HepG2 (cell line): Measurements from ENCODE around the gene RPE. TPM values are rescaled to one million over a fixed set of nuclear protein-coding genes. Genes with fewer than 3 reads are reported as not detected.

ENCODE experiments used
- ATAC-seq: fragments of 200-7000 bp; cut with Tn5 transposase; 3 replicates; pipeline ENCODE4 v1.9.1; 2020; ENCODE audit warnings: mild to moderate bottlenecking, moderate library complexity
- BruUV-seq: library from RNA; stranded (reverse); fragments of 400-500 nt; replicated peaks from 2 replicates; lab custom pipeline; 2021; lab: Mats Ljungman, UMichigan
- CTCF ChIA-PET: fragments of 300-600 bp; formaldehyde crosslinking; extraction: SDS; loops from one replicate; lab custom pipeline; 2021; ENCODE audit warnings: low total read pairs, inconsistent platforms, low intra/inter-chr PET ratio; lab: Yijun Ruan, JAX
- POLR2A ChIA-PET: fragments of 350-600 bp; sonication (Branson Sonifier 250); formaldehyde crosslinking; loops from one replicate; lab custom pipeline; 2020; ENCODE audit warnings: antibody characterized with exemption, inconsistent platforms; lab: Yijun Ruan, JAX
- DNase-seq: peaks from one replicate; pipeline ENCODE4 v3.0.0-alpha.2; 2015; ENCODE audit warnings: low spot score
- FAIRE-seq: peaks from 3 replicates; lab custom pipeline; 2011; peaks lifted over from hg19 to GRCh38; lab: Jason Lieb, UNC
- H2AFZ ChIP-seq: one replicate; pipeline ENCODE4 v1.6.1; 2011; ENCODE audit warnings: low read length, inconsistent platforms
- H3K27ac ChIP-seq: fragments of 300-600 bp; 3 replicates; pipeline ENCODE4 v1.8.0; 2011; ENCODE audit warnings: mixed run types, mild to moderate bottlenecking, mixed read lengths, low read length, inconsistent platforms; ENCODE audit not compliant: insufficient read depth; ENCODE audit errors: extremely low read length
- H3K27me3 ChIP-seq, 2 experiments: fragments of 200-600 bp in 1 of 2; 2 replicates in 1 of 2; 3 replicates in 1 of 2; pipeline versions ENCODE4 v1.6.0 to v1.8.0; 2011; ENCODE audit warnings: low read length in 2 of 2, mild to moderate bottlenecking in 2 of 2, moderate library complexity in 2 of 2, inconsistent platforms in 1 of 2; ENCODE audit not compliant: insufficient read depth in 2 of 2, control insufficient read depth in 1 of 2
- H3K36me3 ChIP-seq, 2 experiments: fragments of 200-600 bp in 1 of 2; replicated peaks in 1 of 2; 2 replicates in 1 of 2; 3 replicates in 1 of 2; pipeline versions ENCODE4 v1.5.1 to v1.8.0; 2011; ENCODE audit warnings: low read length in 2 of 2, inconsistent platforms in 1 of 2; ENCODE audit not compliant: insufficient read depth in 2 of 2, control insufficient read depth in 1 of 2
- H3K4me1 ChIP-seq: 2 replicates; pipeline ENCODE4 v1.5.1; 2012; ENCODE audit warnings: low read length, inconsistent platforms; ENCODE audit not compliant: insufficient read depth
- H3K4me2 ChIP-seq: 2 replicates; pipeline ENCODE4 v1.6.0; 2011; ENCODE audit warnings: low read depth, low read length, inconsistent platforms
- H3K4me3 ChIP-seq, 3 experiments: fragments of 200-600 bp in 1 of 3; sonication (generic), shearing (Covaris generic) in 1 of 3; replicated peaks in 1 of 3; 2 replicates each; pipeline ENCODE4 v1.5.1; 2011 to 2016; ENCODE audit warnings: low read length in 3 of 3, inconsistent platforms in 2 of 3, low read depth in 2 of 3, mild to moderate bottlenecking in 2 of 3, control low read depth in 1 of 3, mixed read lengths in 1 of 3; ENCODE audit not compliant: insufficient read depth in 1 of 3
- H3K79me2 ChIP-seq: one replicate; pipeline ENCODE4 v1.6.1; 2011; ENCODE audit warnings: low read length, inconsistent platforms; ENCODE audit not compliant: insufficient read depth
- H3K9ac ChIP-seq: 2 replicates; pipeline ENCODE4 v1.6.0; 2011; ENCODE audit warnings: mild to moderate bottlenecking, low read depth, low read length, inconsistent platforms; ENCODE audit not compliant: insufficient read depth
- H3K9me3 ChIP-seq: 2 replicates; pipeline ENCODE4 v1.5.1; 2012; ENCODE audit warnings: mild to moderate bottlenecking, low read length
- H4K20me1 ChIP-seq: 2 replicates; pipeline ENCODE4 v1.6.0; 2011; ENCODE audit warnings: inconsistent platforms, mild to moderate bottlenecking, low read length, moderate library complexity; ENCODE audit not compliant: insufficient read depth
- KLF16 ChIP-seq, 2 experiments: sonication (generic) in 1 of 2; formaldehyde crosslinking in 1 of 2; IDR thresholded peaks; 2 replicates each; pipeline versions ENCODE4 v1.6.1 to v1.8.0; 2016 to 2023; ENCODE audit warnings: missing genetic modification reagents in 2 of 2, missing compliant biosample characterization in 1 of 2
- MEF2D ChIP-seq: sonication (generic); formaldehyde crosslinking; IDR thresholded peaks from 2 replicates; pipeline ENCODE4 v1.5.1; 2020; ENCODE audit warnings: mild to moderate bottlenecking, missing genetic modification reagents
- TP53 ChIP-seq: sonication (generic); formaldehyde crosslinking; conservative IDR thresholded peaks from 2 replicates; pipeline ENCODE4 v1.4.0; 2020; ENCODE audit warnings: missing genetic modification reagents
- ZNF629 ChIP-seq: sonication (generic); formaldehyde crosslinking; conservative IDR thresholded peaks from 2 replicates; pipeline ENCODE4 v1.5.0; 2020; ENCODE audit warnings: missing genetic modification reagents
- WGBS: methylation state at CpG from one replicate; pipeline ENCODE4 v1.1.6; 2017; ENCODE audit warnings: low lambda C conversion rate; 5-methylcytosine and 5-hydroxymethylcytosine counted together
- in situ Hi-C: cut with HindIII; loops from 2 replicates; pipeline ENCODE4 v1.10.0; 2017; ENCODE audit warnings: low pct_unique_long_range_greater_than_20kb; ENCODE audit not compliant: extremely low pct_ligation_motif_present
- intact Hi-C: fragments of 100-400 bp; cut with micrococcal nuclease; formaldehyde crosslinking; loops from one replicate; pipeline ENCODE4 v1.10.0; 2022; ENCODE audit not compliant: unreplicated experiment
- polyA plus RNA-seq, 8 experiments: library from polyadenylated mRNA; depleted of rRNA in 3 of 8; stranded (reverse) in 7 of 8; unstranded in 1 of 8; fragments of >200 nt; fragmentation: Illumina TruSeq in 4 of 8; extraction: Trizol in 4 of 8; gene quantifications; 2 replicates each; pipeline versions ENCODE4 v1.2.1 to v1.2.3, GENCODE V29; 2011 to 2016; ENCODE audit warnings: low read depth in 4 of 8, missing spikeins in 1 of 8, mixed read lengths in 1 of 8; ENCODE audit not compliant: insufficient read depth in 1 of 8
- total RNA-seq, 5 experiments: library from RNA; depleted of rRNA; stranded (reverse); fragments of >200 nt; fragmentation: Illumina TruSeq; extraction: Trizol; gene quantifications; 2 replicates each; pipeline ENCODE4 v1.2.3, GENCODE V29; 2016; ENCODE audit warnings: low read depth in 1 of 5

The RPE gene
- total and polyA plus RNA-seq, 2 of the 13 experiments (the other 11 are each of a cell fraction or from before 2014, with no cell fraction given): 72.3 to 107 TPM

DNA sequence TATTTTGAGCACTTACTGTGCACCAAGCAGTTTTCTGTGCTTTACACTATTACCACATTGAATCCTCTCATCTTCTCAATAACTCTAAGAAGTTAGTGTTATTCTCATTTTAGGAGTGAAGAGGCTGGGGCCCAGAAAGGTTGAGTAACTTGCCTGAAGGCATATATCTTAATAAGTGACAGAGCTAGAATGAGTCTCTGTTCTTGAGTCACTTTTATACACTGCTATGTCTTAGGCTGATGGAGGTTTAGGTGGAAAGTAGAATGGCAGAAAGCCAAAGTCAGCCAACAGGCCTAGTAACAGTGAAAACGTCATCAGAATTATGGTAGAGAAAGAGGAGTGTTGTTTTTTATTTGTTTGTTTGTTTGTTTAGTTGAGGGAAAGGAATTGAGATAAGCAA lies 27.9 kb upstream of the RPE start:
- 4% methylated on average over 1 of the region's 1 CpG for WGBS
- DNase-seq (no peak), FAIRE-seq (no peak), ATAC-seq (no peak)
- in situ Hi-C loops (loop anchor here (10.0 to 25.0 kb wide), 3 partner anchors 420 to 1562 kb away; partner anchors contain the start of gene PTH2R), intact Hi-C loops (no loop called here)
- CTCF ChIA-PET: no interaction called here
- Histone ChIP-seq H3K79me2 (no peaks in the 10 kb centered on the region), H4K20me1 (no peaks in the 10 kb centered on the region), H2AFZ (no peak overlapping the region), H3K4me2 (no peak overlapping the region), H3K9ac (no peak overlapping the region), H3K27ac (no peak overlapping the region), H3K4me3 (no peak overlapping the region), H3K36me3 (no peaks in the 10 kb centered on the region), H3K4me1 (no peaks in the 10 kb centered on the region), H3K27me3 (peaks cover 0 to 5% of the 10 kb centered on the region in 2 experiments; a peak in 1 of 5 replicates), H3K9me3 (no peaks in the 10 kb centered on the region)
- BruUV-seq: no TSS peak
- no peak for TF ChIP-seq TP53 (CRISPR knock-in tag)
- no peak for TF ChIP-seq MEF2D (CRISPR knock-in tag)
- POLR2A ChIA-PET: no interaction called here

GRCh38 chr2:209976698-209977385 lies 25.6 kb upstream of the RPE start:
- Histone ChIP-seq H3K4me3 (no peak overlapping the region), H3K9ac (no peak overlapping the region), H3K4me1 (no peaks in the 10 kb centered on the region), H2AFZ (no peak overlapping the region), H3K9me3 (no peaks in the 10 kb centered on the region), H3K36me3 (no peaks in the 10 kb centered on the region), H3K27ac (no peak overlapping the region), H3K79me2 (no peaks in the 10 kb centered on the region), H4K20me1 (no peaks in the 10 kb centered on the region), H3K4me2 (no peak overlapping the region), H3K27me3 (peaks cover 0 to 5% of the 10 kb centered on the region in 2 experiments; a peak in 1 of 5 replicates)
- POLR2A ChIA-PET: no interaction called here
- TF ChIP-seq KLF16 (CRISPR knock-in tag; IDR thresholded peaks at IDR 0.05) (no peak), ZNF629 (peak; percentile 74)
- no peak for FAIRE-seq
- WGBS: 26% methylated on average over 9 of the region's 9 CpGs
- no peak for DNase-seq
- in situ Hi-C loops (loop anchor here (5.0 to 10.0 kb wide), 2 partner anchors 220 to 418 kb away; no protein-coding TSS in a partner anchor), intact Hi-C loops (loop anchor here (1.0 kb wide), 4 partner anchors 96 to 422 kb away; no protein-coding TSS in a partner anchor)
- ATAC-seq: no peak
- CTCF ChIA-PET: interaction anchor here (1.9 to 3.1 kb wide), 3 partner anchors 218 to 422 kb away, joined by 9 to 66 read pairs (median 39); no protein-coding TSS in a partner anchor
- no TSS peak for BruUV-seq
